Measurements from ENCODE around the gene GALNT12. TPM values are rescaled to one million over a fixed set of nuclear protein-coding genes. Genes with fewer than 3 reads are reported as not detected.

GALNT12 gene
- total RNA-seq, 4 donors from 2014 or later, result 18.9 to 58.6 (median 36.5) TPM

DNA sequence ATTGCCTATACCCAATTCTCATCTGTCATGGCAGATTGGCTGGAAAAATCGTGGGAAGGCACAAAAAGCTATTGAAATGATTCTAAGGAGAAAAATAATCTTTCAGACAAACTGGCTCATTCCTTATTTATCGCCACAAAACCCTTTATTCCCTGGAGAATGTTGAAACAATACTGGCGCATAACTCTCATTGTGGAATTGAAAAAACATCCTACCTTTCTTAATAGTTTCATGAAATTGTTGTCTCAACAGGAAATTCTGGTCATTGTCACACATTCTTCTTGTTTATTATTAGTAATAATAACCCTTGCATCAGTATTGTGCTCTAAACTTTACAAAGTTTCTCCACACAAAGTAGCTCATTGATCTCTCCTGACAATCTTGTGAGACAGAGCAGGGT, 87.3 kb downstream of the GALNT12 start:
- no peaks in the 10 kb centered on the region for H3K27me3 ChIP-seq
- H3K4me3 ChIP-seq (replicated peaks in 1 of 3), result no peak overlapping the region
- H3K27ac ChIP-seq, result no peak overlapping the region
- H3K36me3 ChIP-seq, result no peaks in the 10 kb centered on the region
- no peaks in the 10 kb centered on the region for H3K4me1 ChIP-seq
- no peak for TF ChIP-seq POLR2A (IDR thresholded peaks at IDR 0.05)
- TF ChIP-seq, protein P1, sequence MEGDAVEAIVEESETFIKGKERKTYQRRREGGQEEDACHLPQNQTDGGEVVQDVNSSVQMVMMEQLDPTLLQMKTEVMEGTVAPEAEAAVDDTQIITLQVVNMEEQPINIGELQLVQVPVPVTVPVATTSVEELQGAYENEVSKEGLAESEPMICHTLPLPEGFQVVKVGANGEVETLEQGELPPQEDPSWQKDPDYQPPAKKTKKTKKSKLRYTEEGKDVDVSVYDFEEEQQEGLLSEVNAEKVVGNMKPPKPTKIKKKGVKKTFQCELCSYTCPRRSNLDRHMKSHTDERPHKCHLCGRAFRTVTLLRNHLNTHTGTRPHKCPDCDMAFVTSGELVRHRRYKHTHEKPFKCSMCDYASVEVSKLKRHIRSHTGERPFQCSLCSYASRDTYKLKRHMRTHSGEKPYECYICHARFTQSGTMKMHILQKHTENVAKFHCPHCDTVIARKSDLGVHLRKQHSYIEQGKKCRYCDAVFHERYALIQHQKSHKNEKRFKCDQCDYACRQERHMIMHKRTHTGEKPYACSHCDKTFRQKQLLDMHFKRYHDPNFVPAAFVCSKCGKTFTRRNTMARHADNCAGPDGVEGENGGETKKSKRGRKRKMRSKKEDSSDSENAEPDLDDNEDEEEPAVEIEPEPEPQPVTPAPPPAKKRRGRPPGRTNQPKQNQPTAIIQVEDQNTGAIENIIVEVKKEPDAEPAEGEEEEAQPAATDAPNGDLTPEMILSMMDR (IDR thresholded peaks at IDR 0.05), result no peak
- intact Hi-C loops (cut with DNase I), result no loop called here
- no peak for DNase-seq
- WGBS, 2 donors, result 83 to 86% methylated on average over 3 of the region's 3 CpGs
- no peaks in the 10 kb centered on the region for H3K9me3 ChIP-seq

DNA sequence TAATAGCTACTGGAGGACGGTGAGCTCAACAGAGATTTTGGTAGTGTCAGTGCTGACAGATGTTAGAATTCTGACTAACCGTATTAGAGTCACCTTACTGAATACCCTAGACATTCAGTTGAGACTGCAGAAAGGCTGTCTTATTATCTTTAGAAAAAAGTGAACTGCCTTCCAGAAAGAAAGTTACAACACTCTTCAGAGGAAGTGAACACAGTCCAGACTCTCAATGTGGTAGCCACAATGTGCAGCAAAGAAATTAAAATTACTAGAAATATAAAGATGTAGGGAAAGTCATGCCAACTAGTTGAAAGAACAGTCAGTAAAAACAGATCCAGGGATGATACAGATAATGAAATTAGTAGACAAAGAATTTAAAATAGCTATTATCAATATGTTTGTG, 89.2 kb downstream of the GALNT12 start:
- Histone ChIP-seq H3K36me3 (no peaks in the 10 kb centered on the region), H3K27me3 (no peaks in the 10 kb centered on the region), H3K27ac (no peak overlapping the region), H3K9me3 (no peaks in the 10 kb centered on the region), H3K4me3 (replicated peaks in 1 of 3) (no peak overlapping the region), H3K4me1 (no peaks in the 10 kb centered on the region)
- TF ChIP-seq POLR2A (IDR thresholded peaks at IDR 0.05), result no peak
- TF ChIP-seq, protein P1 (IDR thresholded peaks at IDR 0.05), result no peak
- 95 to 98% methylated on average over 2 of the region's 2 CpGs for WGBS, 2 donors
- intact Hi-C loops (cut with DNase I), result no loop called here
- no peak for DNase-seq

DNA sequence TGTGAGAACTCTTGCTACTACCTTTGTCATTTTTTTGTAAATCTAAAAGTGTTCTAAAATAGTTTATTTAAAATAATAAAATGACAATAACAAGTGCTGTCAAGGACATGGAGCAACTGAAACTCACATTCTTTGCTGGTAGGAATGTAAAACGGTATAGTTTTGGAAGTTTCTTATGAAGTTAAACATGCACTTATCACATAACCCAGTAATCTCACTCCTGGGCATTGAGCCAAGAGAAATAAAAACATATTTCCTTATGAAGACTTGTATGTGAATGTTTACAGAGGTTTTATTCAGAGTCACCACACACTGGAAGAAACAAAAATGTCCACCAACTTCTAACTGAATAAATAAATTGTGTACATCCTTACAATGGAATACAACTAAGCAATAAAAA, 90.3 kb downstream of the GALNT12 start:
- TF ChIP-seq, protein P1 (IDR thresholded peaks at IDR 0.05), result no peak
- TF ChIP-seq POLR2A (IDR thresholded peaks at IDR 0.05), result no peak
- Histone ChIP-seq H3K36me3 (no peaks in the 10 kb centered on the region), H3K4me1 (no peaks in the 10 kb centered on the region), H3K27me3 (no peaks in the 10 kb centered on the region), H3K4me3 (replicated peaks in 1 of 3) (no peak overlapping the region), H3K9me3 (no peaks in the 10 kb centered on the region), H3K27ac (no peak overlapping the region)
- no peak for DNase-seq
- WGBS, 2 donors, result 61 to 67% methylated on average over 1 of the region's 1 CpG
- intact Hi-C loops (cut with DNase I), result no loop called here

DNA sequence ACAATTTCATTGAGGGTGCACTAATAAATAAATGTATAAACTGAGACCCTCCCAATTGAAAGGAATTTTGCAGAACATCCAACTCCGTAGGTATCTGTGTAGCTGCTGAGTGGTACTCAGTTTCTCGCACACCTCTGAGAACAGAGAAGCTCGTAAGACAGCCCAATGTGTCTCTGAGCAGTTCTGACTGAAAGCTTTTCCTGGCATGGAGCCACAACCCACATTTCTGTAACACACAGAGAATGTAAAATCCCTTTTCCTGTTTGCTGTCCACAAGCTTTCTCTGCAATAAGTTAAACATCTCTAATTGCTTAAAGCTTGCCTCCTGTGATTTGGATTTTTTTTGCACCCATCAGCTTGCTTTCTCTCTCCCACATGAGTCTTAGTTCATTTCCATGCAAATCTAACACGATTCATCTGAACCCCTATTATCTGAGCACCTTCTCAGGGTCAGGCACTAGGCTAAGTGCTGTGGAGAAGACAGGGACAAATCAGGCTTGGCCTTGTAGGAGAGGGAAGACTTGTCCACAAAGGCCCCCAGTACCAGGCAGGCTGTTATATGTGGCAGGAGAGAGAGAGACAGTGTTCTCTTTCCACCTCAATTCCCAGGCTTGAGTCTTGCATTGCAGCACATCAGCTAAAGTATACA, 92.1 kb downstream of the GALNT12 start:
- no peaks in the 10 kb centered on the region for H3K27me3 ChIP-seq
- intact Hi-C loops (cut with DNase I), result no loop called here
- H3K4me3 ChIP-seq (replicated peaks in 1 of 3), result no peak overlapping the region
- no peak for DNase-seq
- 56 to 58% methylated on average over 4 of the region's 4 CpGs for WGBS, 2 donors
- no peaks in the 10 kb centered on the region for H3K4me1 ChIP-seq
- no peak overlapping the region for H3K27ac ChIP-seq
- no peaks in the 10 kb centered on the region for H3K9me3 ChIP-seq
- no peaks in the 10 kb centered on the region for H3K36me3 ChIP-seq
- TF ChIP-seq, protein P1 (IDR thresholded peaks at IDR 0.05), result no peak
- TF ChIP-seq POLR2A (IDR thresholded peaks at IDR 0.05), result no peak

Other genes with a start within 250 kb of the GALNT12 start
- gene GABBR2, start 98.7 kb upstream of the GALNT12 start, total RNA-seq, result 10 to 100 TPM in 2 of 4 donors, 1 to 10 TPM in 2; 2.4 to 13.6 (median 10.0) TPM
- gene ANKS6, start 11.1 kb upstream of the GALNT12 start, total RNA-seq, result 10 to 100 TPM; 42.2 to 56.6 (median 49.9) TPM
- 10 to 100 TPM in 3 of 4 donors, 1 to 10 TPM in 1; 8.0 to 15.2 (median 12.8) TPM for gene COL15A1, start 136.2 kb downstream of the GALNT12 start, total RNA-seq

All from thyroid gland (tissue), 4 donors.